Activated CD8-positive, alpha-beta T cell treated with anti-CD3 and anti-CD28 coated beads for 36 hours (primary cell): ENCODE data around the gene RPS3. TPM values are rescaled to one million over a fixed set of nuclear protein-coding genes. Genes with fewer than 3 reads are reported as not detected.

Experiments
- ATAC-seq: fragments of 200-7000 bp; cut with Tn5 transposase; one replicate; pipeline ENCODE4 v1.10.0; 2021; ENCODE audit warnings: mild to moderate bottlenecking, moderate library complexity
- CTCF ChIA-PET: fragments of 350-600 bp; sonication (Branson Sonifier 250); formaldehyde crosslinking; loops from one replicate; lab custom pipeline; 2021; ENCODE audit warnings: antibody characterized with exemption; lab: Charles Lee
- POLR2A ChIA-PET: fragments of 350-600 bp; sonication (Branson Sonifier 250); formaldehyde crosslinking; loops from one replicate; lab custom pipeline; 2021; ENCODE audit warnings: antibody characterized with exemption; lab: Charles Lee
- DNase-seq: peaks from one replicate; pipeline ENCODE4 v3.0.0-alpha.2; 2020
- H3K27ac Mint-ChIP-seq: one replicate; pipeline ENCODE4 v1.8.0; 2021; ENCODE audit warnings: mild to moderate bottlenecking, mixed read lengths
- H3K27me3 Mint-ChIP-seq: one replicate; pipeline ENCODE4 v1.8.0; 2021; ENCODE audit warnings: mixed read lengths
- H3K36me3 Mint-ChIP-seq: one replicate; pipeline ENCODE4 v1.8.0; 2021; ENCODE audit warnings: low read depth, mixed read lengths
- H3K4me1 Mint-ChIP-seq: one replicate; pipeline ENCODE4 v1.8.0; 2021; ENCODE audit warnings: low read depth, mixed read lengths
- H3K4me3 Mint-ChIP-seq: one replicate; pipeline ENCODE4 v1.8.0; 2021; ENCODE audit warnings: mild to moderate bottlenecking, moderate library complexity, mixed read lengths
- H3K9me3 Mint-ChIP-seq: one replicate; pipeline ENCODE4 v1.8.0; 2021; ENCODE audit warnings: mixed read lengths
- intact Hi-C: fragments of 100-400 bp; cut with micrococcal nuclease; formaldehyde crosslinking; loops from one replicate; pipeline ENCODE4 v1.10.0; 2022
- total RNA-seq, 2 experiments: library from RNA; stranded (reverse); gene quantifications; one replicate each; pipeline ENCODE4 v1.2.3, GENCODE V29; 2021
- TF ChIP-seq, protein P1 (sequence below): fragments of 200-600 bp; IDR thresholded peaks from one replicate; pipeline ENCODE4 v1.8.0; 2022; ENCODE audit warnings: antibody characterized with exemption, mild to moderate bottlenecking

RPS3 gene
- total RNA-seq, 2 experiments from 2014 or later = 4,906 to 4,954 TPM

DNA sequence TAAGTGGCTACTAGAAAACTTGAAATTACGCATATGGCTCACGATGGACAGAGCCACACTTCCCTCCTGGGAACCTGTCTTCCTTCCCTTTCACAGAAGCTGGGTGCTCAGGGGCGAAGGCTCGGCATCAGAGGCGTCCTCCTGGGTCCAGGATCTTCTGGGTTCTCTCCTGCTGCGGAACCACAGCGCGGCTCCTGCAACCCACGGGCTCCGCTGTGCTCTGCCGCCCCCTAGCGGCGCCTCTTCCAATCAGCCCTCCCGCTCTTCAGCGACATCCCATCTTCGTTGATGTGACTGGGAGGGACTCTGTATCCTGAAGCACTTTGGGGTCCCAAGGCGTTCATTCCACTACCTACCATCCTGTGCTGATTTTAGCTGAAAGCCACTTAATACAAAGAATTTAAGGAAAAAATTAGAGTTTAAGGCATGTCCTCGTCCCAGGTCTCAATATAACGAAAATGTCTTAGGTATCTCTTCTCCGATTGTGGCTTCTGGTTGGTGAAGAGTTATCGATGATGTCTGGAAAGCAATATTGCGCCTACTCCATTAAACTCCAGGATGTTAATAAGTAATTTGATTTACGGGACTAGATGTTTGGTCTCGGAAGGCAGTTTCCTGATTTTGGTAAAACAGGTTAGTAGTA lies 14.8 kb upstream of the RPS3 start:
- ChIA-PET POLR2A (interaction anchor here (1.1 to 2.4 kb wide), 3 partner anchors 15 to 108 kb away, joined by 3 to 8 read pairs (median 5); no protein-coding TSS in a partner anchor), CTCF (interaction anchor here (0.6 to 15.3 kb wide), 37 partner anchors 9 to 320 kb away, joined by 3 to 442 read pairs (median 4); partner anchors contain the start of genes ARRB1 and GDPD5)
- Mint-ChIP-seq H3K27me3 (no peaks in the 10 kb centered on the region), H3K36me3 (no peaks in the 10 kb centered on the region), H3K4me3 (no peak overlapping the region), H3K4me1 (peaks cover 19% of the 10 kb centered on the region), H3K9me3 (no peaks in the 10 kb centered on the region), H3K27ac (peak overlapping the region; percentile 65)
- ATAC-seq (peak; percentile 80), DNase-seq (peak; percentile 81)
- TF ChIP-seq, protein P1, sequence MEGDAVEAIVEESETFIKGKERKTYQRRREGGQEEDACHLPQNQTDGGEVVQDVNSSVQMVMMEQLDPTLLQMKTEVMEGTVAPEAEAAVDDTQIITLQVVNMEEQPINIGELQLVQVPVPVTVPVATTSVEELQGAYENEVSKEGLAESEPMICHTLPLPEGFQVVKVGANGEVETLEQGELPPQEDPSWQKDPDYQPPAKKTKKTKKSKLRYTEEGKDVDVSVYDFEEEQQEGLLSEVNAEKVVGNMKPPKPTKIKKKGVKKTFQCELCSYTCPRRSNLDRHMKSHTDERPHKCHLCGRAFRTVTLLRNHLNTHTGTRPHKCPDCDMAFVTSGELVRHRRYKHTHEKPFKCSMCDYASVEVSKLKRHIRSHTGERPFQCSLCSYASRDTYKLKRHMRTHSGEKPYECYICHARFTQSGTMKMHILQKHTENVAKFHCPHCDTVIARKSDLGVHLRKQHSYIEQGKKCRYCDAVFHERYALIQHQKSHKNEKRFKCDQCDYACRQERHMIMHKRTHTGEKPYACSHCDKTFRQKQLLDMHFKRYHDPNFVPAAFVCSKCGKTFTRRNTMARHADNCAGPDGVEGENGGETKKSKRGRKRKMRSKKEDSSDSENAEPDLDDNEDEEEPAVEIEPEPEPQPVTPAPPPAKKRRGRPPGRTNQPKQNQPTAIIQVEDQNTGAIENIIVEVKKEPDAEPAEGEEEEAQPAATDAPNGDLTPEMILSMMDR = peak; percentile 97
- intact Hi-C loops = loop anchor here (1.0 to 5.0 kb wide), 3 partner anchors 58 to 148 kb away; no protein-coding TSS in a partner anchor

DNA sequence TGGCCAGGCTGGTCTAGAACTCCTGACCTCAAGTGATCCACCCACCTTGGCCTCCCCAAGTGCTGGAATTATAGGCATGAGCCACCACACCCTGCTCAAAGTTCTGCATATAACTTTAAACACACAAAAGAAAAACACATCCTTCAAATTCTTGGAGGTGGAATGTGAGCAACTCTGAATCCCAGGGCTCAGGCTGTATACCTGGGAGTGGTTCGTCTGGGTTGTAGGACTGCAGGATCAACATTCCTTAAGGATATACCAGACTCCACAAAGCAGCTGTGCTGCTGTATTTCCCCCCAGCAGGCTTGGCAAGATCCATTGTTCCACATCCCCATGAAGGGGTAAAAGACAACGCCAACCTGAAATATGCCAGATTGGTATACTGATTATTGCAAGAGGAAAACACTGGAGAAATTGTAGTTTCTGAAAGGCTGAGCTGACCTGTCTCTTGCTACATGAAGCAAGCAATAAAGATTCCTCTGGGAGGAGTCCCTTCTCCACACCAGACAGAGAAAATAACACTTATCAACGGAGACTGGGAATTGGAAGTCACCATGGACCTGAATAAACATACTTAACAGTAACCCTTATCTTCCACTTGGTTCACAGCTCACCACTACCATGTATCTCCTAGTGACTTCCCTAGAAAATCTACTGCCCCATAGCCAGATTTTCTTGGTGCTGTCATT lies 12.2 kb upstream of the RPS3 start:
- POLR2A ChIA-PET = interaction anchor here (0.6 to 4.3 kb wide), 3 partner anchors 13 to 42 kb away, joined by 4 to 26 read pairs (median 4); partner anchors contain the start of gene RPS3
- no peak overlapping the region for H3K27ac Mint-ChIP-seq
- TF ChIP-seq, protein P1 = no peak

DNA sequence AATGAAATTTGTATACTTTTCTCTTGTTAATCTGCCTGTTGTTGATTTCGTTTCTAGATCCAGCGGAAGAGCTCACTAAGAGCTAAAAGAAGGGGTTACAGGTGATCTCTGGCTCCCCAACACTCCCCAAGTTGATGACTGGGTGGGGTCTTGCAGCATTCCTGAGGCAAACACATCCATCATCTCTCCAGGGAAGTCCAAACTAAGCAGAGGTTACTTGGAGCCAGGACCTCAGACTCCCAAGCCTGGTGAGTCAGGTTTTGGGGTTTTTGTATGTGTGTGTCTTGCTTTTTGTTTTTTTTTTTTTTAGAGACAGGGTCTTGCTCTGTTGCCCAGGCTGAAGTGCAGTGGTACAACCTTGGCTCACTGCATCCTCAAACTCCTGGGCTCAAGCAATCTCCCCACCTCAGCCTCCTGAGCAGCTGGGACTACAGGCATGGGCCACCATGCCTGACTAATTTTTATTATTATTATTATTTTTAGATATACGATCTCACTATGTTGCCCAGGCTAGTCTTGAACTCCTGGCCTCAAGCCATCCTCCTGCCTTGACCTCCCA lies 11.5 kb upstream of the RPS3 start:
- DNase-seq (no peak), ATAC-seq (no peak)
- no peaks in the 10 kb centered on the region for H3K36me3 Mint-ChIP-seq
- ChIA-PET POLR2A (interaction anchor here (1.0 to 4.3 kb wide), 3 partner anchors 13 to 52 kb away, joined by 3 to 26 read pairs (median 4); partner anchors contain the start of gene RPS3), CTCF (interaction anchor here (0.5 to 15.3 kb wide), 29 partner anchors 11 to 211 kb away, joined by 3 to 442 read pairs (median 4); partner anchors contain the start of genes GDPD5 and RPS3)
- no peak overlapping the region for H3K4me3 Mint-ChIP-seq
- H3K9me3 Mint-ChIP-seq = no peaks in the 10 kb centered on the region
- intact Hi-C loops = loop anchor here (5.0 kb wide), 1 partner anchor 144 kb away; no protein-coding TSS in a partner anchor
- TF ChIP-seq, protein P1 = no peak
- H3K4me1 Mint-ChIP-seq = peaks cover 19% of the 10 kb centered on the region
- no peak overlapping the region for H3K27ac Mint-ChIP-seq
- H3K27me3 Mint-ChIP-seq = no peaks in the 10 kb centered on the region

More for the DNA sequence above, 12.2 kb upstream of the RPS3 start:
- no peak for DNase-seq
- ATAC-seq = no peak
- Mint-ChIP-seq H3K4me3 (no peak overlapping the region), H3K4me1 (peaks cover 19% of the 10 kb centered on the region), H3K36me3 (no peaks in the 10 kb centered on the region), H3K9me3 (no peaks in the 10 kb centered on the region), H3K27me3 (no peaks in the 10 kb centered on the region)
- CTCF ChIA-PET = interaction anchor here (1.0 to 15.3 kb wide), 17 partner anchors 11 to 212 kb away, joined by 3 to 442 read pairs (median 10); partner anchors contain the start of genes GDPD5 and RPS3
- intact Hi-C loops = loop anchor here (5.0 kb wide), 1 partner anchor 145 kb away; no protein-coding TSS in a partner anchor

DNA sequence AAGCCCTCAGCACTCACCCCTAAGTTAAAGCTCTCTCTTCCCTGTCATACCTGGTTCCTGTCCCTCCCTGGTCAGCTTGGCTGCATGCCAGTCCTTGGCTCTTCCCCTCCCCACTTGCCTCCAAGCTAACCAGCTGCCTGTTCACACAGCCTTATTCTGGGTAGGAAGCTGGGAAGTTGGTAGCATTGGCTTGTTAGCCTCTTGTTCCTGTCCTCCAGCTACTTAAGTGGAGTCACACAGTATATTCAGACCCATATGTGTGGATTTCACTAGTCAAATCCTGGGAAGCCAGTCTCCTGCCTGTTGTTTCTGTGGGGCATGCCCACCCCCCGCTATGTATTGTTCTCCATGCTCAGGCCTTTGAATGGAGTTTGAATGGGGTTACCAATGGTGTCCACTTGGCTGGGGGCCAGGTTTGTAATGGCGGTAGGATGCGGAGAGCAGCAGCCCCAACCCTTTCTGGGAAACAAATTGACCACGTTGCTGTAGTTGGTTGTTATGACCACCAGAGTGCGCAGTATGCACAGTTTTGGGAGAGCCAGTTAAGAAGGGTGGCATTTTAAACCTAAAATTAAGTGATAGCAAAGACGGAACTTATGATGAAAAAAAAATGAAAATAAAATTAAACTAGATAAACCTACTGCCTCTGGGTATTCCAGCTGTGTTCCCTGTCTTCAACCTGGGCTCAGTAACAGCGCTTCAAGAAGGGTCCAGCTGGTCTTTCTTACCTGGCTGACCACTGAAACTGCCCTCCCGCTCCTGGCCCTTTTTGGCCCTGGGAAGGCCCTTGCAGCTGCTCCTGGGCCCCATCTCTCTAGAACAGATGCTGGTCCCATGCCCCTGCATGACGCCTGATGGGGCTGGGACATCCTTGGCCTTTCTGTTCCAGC lies 10.7 kb upstream of the RPS3 start:
- CTCF ChIA-PET = interaction anchor here (0.5 to 15.3 kb wide), 37 partner anchors 10 to 189 kb away, joined by 3 to 442 read pairs (median 4); partner anchors contain the start of genes GDPD5 and RPS3
- H3K27me3 Mint-ChIP-seq = no peaks in the 10 kb centered on the region
- intact Hi-C loops = loop anchor here (5.0 kb wide), 1 partner anchor 144 kb away; no protein-coding TSS in a partner anchor
- H3K36me3 Mint-ChIP-seq = no peaks in the 10 kb centered on the region
- no peak overlapping the region for H3K4me3 Mint-ChIP-seq
- H3K9me3 Mint-ChIP-seq = no peaks in the 10 kb centered on the region
- DNase-seq (peak; percentile 83), ATAC-seq (peak; percentile 91)
- POLR2A ChIA-PET = interaction anchor here (1.0 to 4.3 kb wide), 4 partner anchors 12 to 53 kb away, joined by 3 to 26 read pairs (median 4); partner anchors contain the start of gene RPS3
- H3K27ac Mint-ChIP-seq = no peak overlapping the region
- H3K4me1 Mint-ChIP-seq = peaks cover 12% of the 10 kb centered on the region
- TF ChIP-seq, protein P1 = peak; percentile 79
